Neuronal stem cell (in vitro differentiated cells): ENCODE measurements around the gene BTBD6.

ENCODE experiments used
- DNase-seq: peaks from one replicate; pipeline ENCODE4 v3.0.0-alpha.2; 2013; ENCODE audit warnings: low spot score
- H2AFZ ChIP-seq: one replicate; pipeline ENCODE4 v1.6.1; 2013; ENCODE audit warnings: mild to moderate bottlenecking, low read length, inconsistent platforms
- H2AK5ac ChIP-seq: 2 replicates; pipeline ENCODE4 v1.6.1; 2013; ENCODE audit warnings: low read depth, mild to moderate bottlenecking, inconsistent platforms, low read length, moderate library complexity, mixed read lengths
- H2BK120ac ChIP-seq: 2 replicates; pipeline ENCODE4 v1.6.1; 2013; ENCODE audit warnings: low read depth, mild to moderate bottlenecking, inconsistent platforms, low read length, moderate library complexity, mixed read lengths
- H2BK12ac ChIP-seq: one replicate; pipeline ENCODE4 v1.6.1; 2013; ENCODE audit warnings: low read length, inconsistent platforms
- H2BK15ac ChIP-seq: 2 replicates; pipeline ENCODE4 v1.6.1; 2013; ENCODE audit warnings: mild to moderate bottlenecking, low read length, inconsistent platforms, mixed read lengths
- H2BK5ac ChIP-seq: one replicate; pipeline ENCODE4 v1.6.1; 2013; ENCODE audit warnings: inconsistent platforms, mild to moderate bottlenecking, low read length, moderate library complexity
- H3K14ac ChIP-seq: one replicate; pipeline ENCODE4 v1.6.1; 2013; ENCODE audit warnings: low read length, inconsistent platforms
- H3K18ac ChIP-seq: 2 replicates; pipeline ENCODE4 v1.6.1; 2013; ENCODE audit warnings: low read length, inconsistent platforms
- H3K23ac ChIP-seq: 2 replicates; pipeline ENCODE4 v1.6.1; 2013; ENCODE audit warnings: low read depth, mild to moderate bottlenecking, mixed read lengths, low read length, inconsistent platforms; ENCODE audit not compliant: poor library complexity
- H3K27ac ChIP-seq: replicated peaks from 3 replicates; pipeline ENCODE4 v1.5.1; 2013; ENCODE audit warnings: low read length, inconsistent platforms
- H3K27me3 ChIP-seq, 3 experiments: 2 replicates each; pipeline ENCODE4 v1.6.1; 2013; ENCODE audit warnings: low read length in 3 of 3, mild to moderate bottlenecking in 2 of 3, inconsistent platforms in 1 of 3, low read depth in 1 of 3, mixed read lengths in 1 of 3, moderate library complexity in 1 of 3; ENCODE audit not compliant: control insufficient read depth in 3 of 3, insufficient read depth in 3 of 3
- H3K36me3 ChIP-seq, 2 donors: replicated peaks in 1 of 2; 2 replicates each; pipeline ENCODE4 v1.6.1; 2013; ENCODE audit warnings: low read length in 2 of 2; ENCODE audit not compliant: control insufficient read depth in 2 of 2, insufficient read depth in 2 of 2
- H3K4ac ChIP-seq: 2 replicates; pipeline ENCODE4 v1.6.1; 2013; ENCODE audit warnings: inconsistent platforms, mild to moderate bottlenecking, low read length, moderate library complexity
- H3K4me1 ChIP-seq, 2 donors: 1 replicate in 1 of 2; 2 replicates in 1 of 2; pipeline ENCODE4 v1.6.1; 2013; ENCODE audit warnings: low read length in 2 of 2, low read depth in 1 of 2; ENCODE audit not compliant: control insufficient read depth in 2 of 2, insufficient read depth in 1 of 2
- H3K4me2 ChIP-seq: one replicate; pipeline ENCODE4 v1.6.1; 2013; ENCODE audit warnings: mild to moderate bottlenecking, low read length, inconsistent platforms; ENCODE audit not compliant: insufficient read depth, poor library complexity, severe bottlenecking
- H3K4me3 ChIP-seq, 2 donors: 2 replicates each; pipeline ENCODE4 v1.5.1; 2013; ENCODE audit warnings: low read length in 2 of 2, mild to moderate bottlenecking in 2 of 2, inconsistent platforms in 1 of 2, moderate library complexity in 1 of 2
- H3K79me1 ChIP-seq: one replicate; pipeline ENCODE4 v1.6.1; 2013; ENCODE audit warnings: low read depth, mild to moderate bottlenecking, inconsistent platforms, low read length, moderate library complexity
- H3K9ac ChIP-seq: one replicate; pipeline ENCODE4 v1.6.1; 2013; ENCODE audit warnings: mild to moderate bottlenecking, low read depth, low read length, inconsistent platforms; ENCODE audit not compliant: poor library complexity
- H3K9me3 ChIP-seq, 2 donors: replicated peaks in 1 of 2; 2 replicates each; pipeline versions ENCODE3 to v1.6.1; 2013; ENCODE audit warnings: low read length in 2 of 2, mild to moderate bottlenecking in 2 of 2, inconsistent platforms in 1 of 2, low read depth in 1 of 2, mixed read lengths in 1 of 2, moderate library complexity in 1 of 2; ENCODE audit not compliant: control insufficient read depth in 2 of 2, insufficient read depth in 1 of 2
- H4K8ac ChIP-seq: one replicate; pipeline ENCODE4 v1.6.1; 2013; ENCODE audit warnings: low read depth, mild to moderate bottlenecking, inconsistent platforms, low read length, moderate library complexity
- H4K91ac ChIP-seq: one replicate; pipeline ENCODE4 v1.6.1; 2013; ENCODE audit warnings: low read length, low read depth, mild to moderate bottlenecking, inconsistent platforms; ENCODE audit not compliant: poor library complexity
- WGBS, 2 donors: extraction: QIAGEN DNeasy Blood & Tissue Kit; methylation state at CpG; one replicate each; pipeline ENCODE4 v1.1.7; 2013; ENCODE audit warnings: missing lambda C conversion rate in 2 of 2, mixed read lengths in 1 of 2; ENCODE audit not compliant: insufficient read length in 2 of 2, insufficient replicate concordance in 1 of 2; ENCODE audit errors: extremely low coverage in 2 of 2; 5-methylcytosine and 5-hydroxymethylcytosine counted together

BTBD6 gene

DNA sequence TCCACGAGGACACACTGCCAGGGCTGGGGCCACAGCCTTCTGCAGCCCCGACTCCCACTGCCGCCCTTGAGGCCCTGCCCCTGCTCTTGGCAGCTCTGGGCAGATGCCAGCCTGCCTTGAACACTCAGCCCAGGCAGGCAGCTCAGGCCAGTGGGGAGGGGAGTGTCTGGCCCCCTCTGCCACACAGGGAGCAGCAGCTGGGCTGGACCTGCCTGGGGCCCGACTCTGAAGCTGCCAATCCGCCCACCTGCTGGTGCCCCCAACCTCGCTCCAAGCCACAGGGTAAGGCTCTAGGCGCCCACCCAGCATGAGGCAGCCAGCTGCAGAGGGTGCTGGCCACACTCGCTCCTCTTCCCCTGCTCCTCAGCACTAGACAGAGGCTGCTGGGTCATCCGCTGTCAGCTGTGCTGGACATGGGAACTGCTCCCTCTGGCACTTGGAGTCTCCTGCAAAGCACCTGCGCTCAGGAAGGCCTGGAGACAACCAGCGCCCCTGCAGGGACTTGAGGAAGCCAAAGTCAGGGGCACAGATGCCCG, 42.6 kb upstream of the BTBD6 start:
- no peak overlapping the region for H2AFZ ChIP-seq
- H3K4ac ChIP-seq = no peak overlapping the region
- H3K79me1 ChIP-seq = peaks cover 3% of the 10 kb centered on the region
- H3K27ac ChIP-seq = no peak overlapping the region
- peak overlapping the region; percentile 39 for H2BK5ac ChIP-seq
- no peak overlapping the region for H3K4me3 ChIP-seq
- H3K4me1 ChIP-seq = peaks cover 11 to 15% of the 10 kb centered on the region in 2 donors
- H4K91ac ChIP-seq = no peak overlapping the region
- H2BK12ac ChIP-seq = peak overlapping the region; percentile 22
- peak overlapping the region; percentile 89 for H3K18ac ChIP-seq
- DNase-seq = no peak
- H3K14ac ChIP-seq = peak overlapping the region; percentile 99
- peak overlapping the region; percentile 73 for H3K23ac ChIP-seq
- H3K9ac ChIP-seq = peak overlapping the region; percentile 60
- H2AK5ac ChIP-seq = peak overlapping the region; percentile 81
- H3K36me3 ChIP-seq = peaks cover 3 to 5% of the 10 kb centered on the region in 2 donors
- no peak overlapping the region for H2BK120ac ChIP-seq
- no peak overlapping the region for H2BK15ac ChIP-seq
- no CpG with 5 or more reads among the region's 12 CpGs for WGBS, 2 donors
- H4K8ac ChIP-seq = no peak overlapping the region
- peaks cover 0 to 2% of the 10 kb centered on the region in 2 donors for H3K9me3 ChIP-seq
- no peak overlapping the region for H3K4me2 ChIP-seq
- H3K27me3 ChIP-seq = no peaks in the 10 kb centered on the region

DNA sequence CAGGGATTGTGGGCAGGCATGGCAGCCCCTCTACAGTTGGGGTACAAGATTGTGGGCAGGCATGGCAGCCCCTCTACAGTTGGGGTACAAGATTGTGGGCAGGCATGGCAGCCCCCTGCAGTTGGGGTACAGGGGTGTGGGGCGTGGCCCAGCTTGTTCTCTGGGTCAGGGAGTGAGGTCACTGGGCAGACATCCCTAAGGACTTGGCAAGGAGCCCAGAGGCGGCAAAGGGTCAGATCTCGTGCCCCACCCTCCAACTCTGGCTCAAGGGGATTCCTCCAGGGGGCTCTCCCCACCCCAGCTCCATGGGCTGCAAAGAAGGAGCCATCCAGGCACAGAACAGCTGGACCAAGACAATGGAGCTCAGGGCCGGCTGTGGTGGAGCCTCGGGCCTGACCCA, 41.5 kb upstream of the BTBD6 start:
- H4K91ac ChIP-seq = no peak overlapping the region
- H2BK15ac ChIP-seq = no peak overlapping the region
- no peak for DNase-seq
- no peak overlapping the region for H3K4me2 ChIP-seq
- H2BK120ac ChIP-seq = no peak overlapping the region
- no peaks in the 10 kb centered on the region for H3K27me3 ChIP-seq
- peaks cover 6 to 8% of the 10 kb centered on the region in 2 donors for H3K4me1 ChIP-seq
- no peak overlapping the region for H2BK5ac ChIP-seq
- H3K14ac ChIP-seq = no peak overlapping the region
- no CpG with 5 or more reads among the region's 5 CpGs for WGBS, 2 donors
- H3K23ac ChIP-seq = no peak overlapping the region
- no peak overlapping the region for H3K9ac ChIP-seq
- peaks cover 0 to 2% of the 10 kb centered on the region in 2 donors for H3K9me3 ChIP-seq
- H3K18ac ChIP-seq = no peak overlapping the region
- H3K27ac ChIP-seq = no peak overlapping the region
- H3K4ac ChIP-seq = no peak overlapping the region
- peaks cover 6% of the 10 kb centered on the region for H3K79me1 ChIP-seq
- H3K4me3 ChIP-seq = no peak overlapping the region
- H2AK5ac ChIP-seq = peak overlapping the region; percentile 52
- no peak overlapping the region for H4K8ac ChIP-seq
- H2BK12ac ChIP-seq = no peak overlapping the region
- H3K36me3 ChIP-seq = peaks cover 3 to 7% of the 10 kb centered on the region in 2 donors
- H2AFZ ChIP-seq = no peak overlapping the region

GRCh38 chr14:105207460-105207901, 40.9 kb upstream of the BTBD6 start:
- H4K8ac ChIP-seq = no peak overlapping the region
- H3K4me1 ChIP-seq = peaks cover 3 to 4% of the 10 kb centered on the region in 2 donors
- peak overlapping the region; percentile 84 for H2BK12ac ChIP-seq
- H3K9me3 ChIP-seq = peaks cover 0 to 2% of the 10 kb centered on the region in 2 donors
- peak overlapping the region in 1 of 2 donors; percentile 42 for H3K4me3 ChIP-seq
- no peak overlapping the region for H2BK120ac ChIP-seq
- H3K36me3 ChIP-seq = peaks cover 6 to 8% of the 10 kb centered on the region in 2 donors
- H2BK5ac ChIP-seq = no peak overlapping the region
- no peak overlapping the region for H3K4me2 ChIP-seq
- peak overlapping the region; percentile 77 for H3K9ac ChIP-seq
- peak overlapping the region; percentile 17 for H3K14ac ChIP-seq
- H3K4ac ChIP-seq = no peak overlapping the region
- H4K91ac ChIP-seq = no peak overlapping the region
- H2AFZ ChIP-seq = no peak overlapping the region
- H3K27me3 ChIP-seq = no peaks in the 10 kb centered on the region
- H3K18ac ChIP-seq = peak overlapping the region; percentile 44
- peaks cover 6% of the 10 kb centered on the region for H3K79me1 ChIP-seq
- peak overlapping the region; percentile 36 for H3K27ac ChIP-seq
- WGBS, 2 donors = no CpG with 5 or more reads among the region's 13 CpGs
- no peak overlapping the region for H2BK15ac ChIP-seq
- DNase-seq = no peak
- H3K23ac ChIP-seq = peak overlapping the region; percentile 65
- peak overlapping the region; percentile 52 for H2AK5ac ChIP-seq

DNA sequence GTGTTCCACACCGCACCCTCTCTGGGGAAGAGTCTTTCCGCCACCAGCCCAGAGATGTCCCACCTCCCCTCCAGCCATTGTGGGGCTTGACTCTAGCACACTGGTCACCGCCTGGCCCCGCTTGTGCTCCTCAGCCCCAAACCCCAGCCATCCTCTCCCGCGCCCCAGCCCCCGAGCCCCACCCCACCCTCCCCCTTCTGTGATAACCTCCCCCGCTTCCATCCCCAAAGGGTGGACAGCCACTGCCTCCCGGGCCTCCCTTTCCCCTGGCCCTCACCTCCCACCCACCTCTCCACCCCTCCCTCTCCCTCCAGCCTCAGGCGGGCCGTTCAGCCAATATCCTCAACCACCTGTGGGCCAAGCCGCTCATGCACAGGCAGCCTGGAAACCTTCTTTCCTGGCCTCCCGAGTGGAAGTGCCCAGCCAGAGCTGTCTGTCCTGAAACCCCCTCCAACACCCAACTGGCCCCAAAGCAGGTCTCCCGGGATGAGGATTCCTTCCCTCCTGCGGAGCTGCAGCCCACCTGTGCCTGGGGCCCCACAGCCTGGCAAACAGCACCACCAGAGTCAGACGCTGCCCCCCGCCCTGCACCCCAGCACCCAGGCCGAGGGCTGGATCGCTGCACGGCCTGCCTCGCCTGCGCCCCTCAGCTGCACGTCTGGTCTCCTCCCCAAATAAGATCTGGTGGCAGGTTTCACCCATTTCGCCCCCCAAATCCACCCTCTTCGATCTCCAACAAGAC, 40.2 kb upstream of the BTBD6 start:
- no peak overlapping the region for H3K4ac ChIP-seq
- no peak for DNase-seq
- H3K79me1 ChIP-seq = peaks cover 6% of the 10 kb centered on the region
- H3K4me2 ChIP-seq = no peak overlapping the region
- H4K8ac ChIP-seq = no peak overlapping the region
- no peaks in the 10 kb centered on the region for H3K27me3 ChIP-seq
- H3K23ac ChIP-seq = no peak overlapping the region
- no peak overlapping the region for H4K91ac ChIP-seq
- peaks cover 2% of the 10 kb centered on the region in 2 donors for H3K4me1 ChIP-seq
- H3K9me3 ChIP-seq = peaks cover 0 to 2% of the 10 kb centered on the region in 2 donors
- peak overlapping the region; percentile 71 for H3K18ac ChIP-seq
- H3K4me3 ChIP-seq = no peak overlapping the region
- no peak overlapping the region for H2BK15ac ChIP-seq
- WGBS, 2 donors = no CpG with 5 or more reads among the region's 25 CpGs
- no peak overlapping the region for H2BK120ac ChIP-seq
- H3K36me3 ChIP-seq = peaks cover 6 to 14% of the 10 kb centered on the region in 2 donors
- H3K9ac ChIP-seq = peak overlapping the region; percentile 50
- no peak overlapping the region for H2BK12ac ChIP-seq
- no peak overlapping the region for H3K14ac ChIP-seq
- H2AFZ ChIP-seq = no peak overlapping the region
- no peak overlapping the region for H2BK5ac ChIP-seq
- peak overlapping the region; percentile 19 for H2AK5ac ChIP-seq
- no peak overlapping the region for H3K27ac ChIP-seq
